GM18498 (cell line): Measurements from ENCODE around the gene TINAG.
A peak's percentile ranks its signal among the peaks of the same experiment; 100 is the strongest.

Experiments used
- ATAC-seq: cut with Tn5 transposase; IDR thresholded peaks from one replicate; pipeline ENCODE4 v1.9.1; 2021; ENCODE audit warnings: mild to moderate bottlenecking, moderate library complexity; ENCODE audit not compliant: unreplicated experiment

Gene TINAG

GRCh38 chr6:54308289-54308985 is at the start of gene TINAG:
TINAG (plus strand) TSS chr6:54308441; CDS start chr6:54308551, 110 bp downstream.
- peak; percentile 31 for ATAC-seq

GRCh38 chr6:54260025-54260424 is 48.2 kb upstream of the TINAG start:
- ATAC-seq: no peak

GRCh38 chr6:54262499-54262898 is 45.7 kb upstream of the TINAG start:
- no peak for ATAC-seq

- no peak for ATAC-seq
Measured at GRCh38 chr6:54262971-54263370, 45.3 kb upstream of the TINAG start.

- no peak for ATAC-seq
Measured at GRCh38 chr6:54264581-54265272, 43.5 kb upstream of the TINAG start.

GRCh38 chr6:54266400-54266923 is 41.8 kb upstream of the TINAG start:
- no peak for ATAC-seq

GRCh38 chr6:54267798-54268197 is 40.4 kb upstream of the TINAG start:
- ATAC-seq: no peak

- no peak for ATAC-seq
Measured at GRCh38 chr6:54273214-54273820, 34.9 kb upstream of the TINAG start.

- no peak for ATAC-seq
Measured at GRCh38 chr6:54274383-54274782, 33.9 kb upstream of the TINAG start.

GRCh38 chr6:54282186-54282585 is 26.1 kb upstream of the TINAG start:
- no peak for ATAC-seq

- no peak for ATAC-seq
Measured at GRCh38 chr6:54284161-54284860, 23.9 kb upstream of the TINAG start.

GRCh38 chr6:54285595-54285994 is 22.6 kb upstream of the TINAG start:
- ATAC-seq: no peak

- no peak for ATAC-seq
Measured at GRCh38 chr6:54286141-54286540, 22.1 kb upstream of the TINAG start.

- ATAC-seq: no peak
Measured at GRCh38 chr6:54288474-54288873, 19.8 kb upstream of the TINAG start.

- no peak for ATAC-seq
Measured at GRCh38 chr6:54289426-54289825, 18.8 kb upstream of the TINAG start.

GRCh38 chr6:54291146-54291545 is 17.1 kb upstream of the TINAG start:
- peak; percentile 67 for ATAC-seq

GRCh38 chr6:54291738-54292137 is 16.5 kb upstream of the TINAG start:
- ATAC-seq: peak; percentile 85

- ATAC-seq: no peak
Measured at GRCh38 chr6:54294965-54295532, 13.2 kb upstream of the TINAG start.

- no peak for ATAC-seq
Measured at GRCh38 chr6:54299542-54300269, 8.5 kb upstream of the TINAG start.

GRCh38 chr6:54301770-54302169 is 6.5 kb upstream of the TINAG start:
- no peak for ATAC-seq
